GM12878 (cell line): ENCODE measurements around the gene UQCR11. TPM values are rescaled to one million over a fixed set of nuclear protein-coding genes. Genes with fewer than 3 reads are reported as not detected.

Experiments used
- ATAC-seq: fragments of 200-7000 bp; cut with Tn5 transposase; 3 replicates; pipeline ENCODE4 v1.9.1; 2020; ENCODE audit warnings: mild to moderate bottlenecking, moderate library complexity
- BruUV-seq: library from RNA; stranded (reverse); fragments of 400-500 nt; replicated peaks from 2 replicates; lab custom pipeline; 2021; lab: Mats Ljungman, UMichigan
- CTCF ChIA-PET: fragments of 300-600 bp; sonication (Branson Sonifier 250); formaldehyde crosslinking; extraction: SDS; loops from one replicate; lab custom pipeline; 2021; ENCODE audit warnings: inconsistent platforms; lab: Yijun Ruan, JAX
- POLR2A ChIA-PET: fragments of 350-600 bp; formaldehyde crosslinking; extraction: SDS; loops from one replicate; lab custom pipeline; 2021; ENCODE audit warnings: inconsistent platforms; lab: Charles Lee
- RAD21 ChIA-PET: fragments of 300-600 bp; sonication (Branson Sonifier 250); formaldehyde crosslinking; loops from one replicate; lab custom pipeline; 2023; ENCODE audit warnings: antibody characterized with exemption; ENCODE audit not compliant: unreplicated experiment; lab: Charles Lee
- SMC1A ChIA-PET: fragments of 300-600 bp; sonication (Branson Sonifier 250); formaldehyde crosslinking; loops from one replicate; lab custom pipeline; 2023; ENCODE audit not compliant: unreplicated experiment, uncharacterized antibody; lab: Charles Lee
- DNase-seq: peaks from one replicate; pipeline ENCODE4 v3.0.0-alpha.2; 2011; ENCODE audit warnings: low read depth, low spot score
- FAIRE-seq: peaks from 3 replicates; lab custom pipeline; 2011; peaks lifted over from hg19 to GRCh38; lab: Jason Lieb, UNC
- H2AFZ ChIP-seq: 2 replicates; pipeline ENCODE4 v1.6.0; 2011; ENCODE audit warnings: low read depth, low read length, control low read depth; ENCODE audit not compliant: control insufficient read depth
- H3K27ac ChIP-seq: 2 replicates; pipeline ENCODE4 v1.5.1; 2011; ENCODE audit warnings: control low read depth; ENCODE audit not compliant: control insufficient read depth, insufficient read depth
- H3K27me3 ChIP-seq, 2 experiments: replicated peaks in 1 of 2; 2 replicates each; pipeline versions ENCODE4 v1.6.0 to v1.6.1; 2011; ENCODE audit warnings: low read length in 1 of 2; ENCODE audit not compliant: control insufficient read depth in 2 of 2, insufficient read depth in 2 of 2
- H3K36me3 ChIP-seq, 2 experiments: 2 replicates each; pipeline ENCODE4 v1.5.1; 2011; ENCODE audit warnings: low read length in 1 of 2; ENCODE audit not compliant: control insufficient read depth in 2 of 2, insufficient read depth in 2 of 2
- H3K4me1 ChIP-seq: 2 replicates; pipeline ENCODE4 v1.6.1; 2011; ENCODE audit warnings: mild to moderate bottlenecking, low read length, moderate library complexity, mixed read lengths; ENCODE audit not compliant: control insufficient read depth, insufficient read depth
- H3K4me2 ChIP-seq: 2 replicates; pipeline ENCODE4 v1.6.0; 2011; ENCODE audit warnings: control low read depth; ENCODE audit not compliant: control insufficient read depth, insufficient read depth
- H3K4me3 ChIP-seq: fragments of 200-600 bp; sonication (generic); 2 replicates; pipeline ENCODE4 v1.5.1; 2016
- H3K79me2 ChIP-seq: 2 replicates; pipeline ENCODE4 v1.6.0; 2011; ENCODE audit warnings: low read length; ENCODE audit not compliant: control insufficient read depth, insufficient read depth
- H3K9ac ChIP-seq: 2 replicates; pipeline ENCODE4 v1.8.0; 2011; ENCODE audit warnings: low read length, control low read depth, mixed read lengths; ENCODE audit not compliant: control insufficient read depth, insufficient read depth
- H3K9me3 ChIP-seq: replicated peaks from 3 replicates; pipeline ENCODE4 v1.5.1; 2011; ENCODE audit warnings: mild to moderate bottlenecking, low read length; ENCODE audit not compliant: control insufficient read depth, insufficient read depth
- H4K20me1 ChIP-seq: 2 replicates; pipeline ENCODE4 v1.6.0; 2011; ENCODE audit not compliant: control insufficient read depth, insufficient read depth
- CBX3 ChIP-seq: fragments of 200-600 bp; sonication (generic); IDR thresholded peaks from 2 replicates; pipeline ENCODE4 v1.6.1; 2016; ENCODE audit warnings: low read depth, borderline replicate concordance
- EED ChIP-seq: sonication (generic); IDR thresholded peaks from 2 replicates; pipeline ENCODE4 v1.6.1; 2016; ENCODE audit warnings: antibody characterized with exemption, low read depth
- NRF1 ChIP-seq: conservative IDR thresholded peaks from 2 replicates; pipeline ENCODE4 v1.6.1; 2011; ENCODE audit warnings: mild to moderate bottlenecking, low read depth, low read length, improper control_type of control experiment
- POLR2AphosphoS5 ChIP-seq: IDR thresholded peaks from 2 replicates; pipeline ENCODE4 v1.6.1; 2011; ENCODE audit warnings: mild to moderate bottlenecking, low read length, inconsistent platforms
- RCOR1 ChIP-seq: conservative IDR thresholded peaks from 2 replicates; pipeline ENCODE4 v1.6.1; 2012; ENCODE audit warnings: low read depth, low read length, improper control_type of control experiment
- SIN3A ChIP-seq: IDR thresholded peaks from 2 replicates; pipeline ENCODE4 v1.6.1; 2012; ENCODE audit warnings: low read depth, low read length, improper control_type of control experiment
- SMC3 ChIP-seq: IDR thresholded peaks from 2 replicates; pipeline ENCODE4 v1.6.1; 2011; ENCODE audit warnings: low read length, improper control_type of control experiment, borderline replicate concordance
- ZNF384 ChIP-seq: IDR thresholded peaks from 2 replicates; pipeline ENCODE4 v1.6.1; 2012; ENCODE audit warnings: low read depth, mild to moderate bottlenecking, low read length, improper control_type of control experiment, borderline replicate concordance
- WGBS: methylation state at CpG from one replicate; pipeline ENCODE4 v1.1.6; 2016; ENCODE audit warnings: low lambda C conversion rate; ENCODE audit not compliant: insufficient replicate concordance, insufficient coverage; ENCODE audit errors: missing lambda C conversion rate; 5-methylcytosine and 5-hydroxymethylcytosine counted together
- in situ Hi-C: fragments of 300-500 bp; cut with MboI; formaldehyde crosslinking; loops from 9 replicates; pipeline ENCODE4 v1.14.3; 2018; ENCODE audit warnings: mixed read lengths
- intact Hi-C: fragments of 100-400 bp; cut with micrococcal nuclease; formaldehyde crosslinking; loops from one replicate; pipeline ENCODE4 v1.14.2; 2022; ENCODE audit not compliant: unreplicated experiment
- polyA plus RNA-seq, 11 experiments: library from polyadenylated mRNA; depleted of rRNA in 4 of 11; unstranded in 6 of 11; stranded (reverse) in 5 of 11; fragments of >200 nt; fragmentation: Nextera tagmentation in 4 of 11; fragmentation: Illumina TruSeq in 1 of 11; extraction: Ambion mirVana in 4 of 11; extraction: Trizol in 1 of 11; gene quantifications; 1 replicate in 1 of 11; 2 replicates in 10 of 11; pipeline versions ENCODE4 v1.2.1 to v1.2.3, GENCODE V29; 2011 to 2016; ENCODE audit warnings: inconsistent platforms in 2 of 11, missing spikeins in 2 of 11, low read depth in 1 of 11
- total RNA-seq, 4 experiments: library from RNA; depleted of rRNA in 3 of 4; stranded (reverse); fragments of >200 nt in 3 of 4; fragmentation: Illumina TruSeq in 1 of 4; extraction: Trizol in 1 of 4; gene quantifications; 2 replicates each; pipeline versions ENCODE4 v1.2.1 to v1.2.3, GENCODE V29; 2013 to 2021
- TF ChIP-seq, protein P1 (sequence below): fragments of 450-650 bp; IDR thresholded peaks from 2 replicates; pipeline ENCODE4 v1.6.1; 2017; ENCODE audit warnings: low read depth, mild to moderate bottlenecking, moderate library complexity
- TF ChIP-seq, protein P2 (sequence below): IDR thresholded peaks from 2 replicates; pipeline ENCODE4 v1.6.1; 2012; ENCODE audit warnings: low read depth, low read length, improper control_type of control experiment
- TF ChIP-seq, protein P3 (sequence below): fragments of 450-650 bp; conservative IDR thresholded peaks from 2 replicates; pipeline ENCODE4 v1.6.1; 2017; ENCODE audit warnings: mild to moderate bottlenecking, moderate library complexity

The UQCR11 gene
- total and polyA plus RNA-seq, 10 of the 15 experiments (the other 5 are each of a cell fraction or from before 2014, with no cell fraction given): 28.6 to 586 (median 193) TPM

DNA sequence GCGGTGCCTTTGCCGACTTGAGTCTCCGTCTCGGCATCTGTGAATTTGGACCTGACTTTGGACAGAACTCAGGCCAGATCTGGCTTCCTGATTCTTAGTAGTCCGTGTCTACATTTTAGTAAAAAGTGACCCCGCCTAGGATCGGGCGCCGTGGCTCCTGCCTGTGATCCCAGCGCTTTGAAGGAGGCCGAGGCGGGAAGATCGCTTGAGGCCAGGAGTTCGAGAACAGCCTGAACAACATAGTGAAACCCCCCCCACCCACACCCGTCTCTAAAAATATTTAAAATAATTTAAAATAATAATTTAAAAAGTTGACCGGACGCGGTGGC is 48.0 kb upstream of the UQCR11 start:
- Histone ChIP-seq H3K4me3 (peak overlapping the region; percentile 75), H2AFZ (peak overlapping the region; percentile 85)
- peak; percentile 80 for FAIRE-seq
- TF ChIP-seq NRF1 (no peak), ZNF384 (no peak), SMC3 (no peak), POLR2AphosphoS5 (no peak), SIN3A (0 out of 2 replicates have a peak, but pooled peaks have one; percentile 12), RCOR1 (no peak), CBX3 (no peak), EED (0 out of 2 replicates have a peak, but pooled peaks have one; percentile 9)
- TF ChIP-seq, protein P1, sequence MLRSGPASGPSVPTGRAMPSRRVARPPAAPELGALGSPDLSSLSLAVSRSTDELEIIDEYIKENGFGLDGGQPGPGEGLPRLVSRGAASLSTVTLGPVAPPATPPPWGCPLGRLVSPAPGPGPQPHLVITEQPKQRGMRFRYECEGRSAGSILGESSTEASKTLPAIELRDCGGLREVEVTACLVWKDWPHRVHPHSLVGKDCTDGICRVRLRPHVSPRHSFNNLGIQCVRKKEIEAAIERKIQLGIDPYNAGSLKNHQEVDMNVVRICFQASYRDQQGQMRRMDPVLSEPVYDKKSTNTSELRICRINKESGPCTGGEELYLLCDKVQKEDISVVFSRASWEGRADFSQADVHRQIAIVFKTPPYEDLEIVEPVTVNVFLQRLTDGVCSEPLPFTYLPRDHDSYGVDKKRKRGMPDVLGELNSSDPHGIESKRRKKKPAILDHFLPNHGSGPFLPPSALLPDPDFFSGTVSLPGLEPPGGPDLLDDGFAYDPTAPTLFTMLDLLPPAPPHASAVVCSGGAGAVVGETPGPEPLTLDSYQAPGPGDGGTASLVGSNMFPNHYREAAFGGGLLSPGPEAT: 0 out of 2 replicates have a peak, but pooled peaks have one; percentile 14
- TF ChIP-seq, protein P2, sequence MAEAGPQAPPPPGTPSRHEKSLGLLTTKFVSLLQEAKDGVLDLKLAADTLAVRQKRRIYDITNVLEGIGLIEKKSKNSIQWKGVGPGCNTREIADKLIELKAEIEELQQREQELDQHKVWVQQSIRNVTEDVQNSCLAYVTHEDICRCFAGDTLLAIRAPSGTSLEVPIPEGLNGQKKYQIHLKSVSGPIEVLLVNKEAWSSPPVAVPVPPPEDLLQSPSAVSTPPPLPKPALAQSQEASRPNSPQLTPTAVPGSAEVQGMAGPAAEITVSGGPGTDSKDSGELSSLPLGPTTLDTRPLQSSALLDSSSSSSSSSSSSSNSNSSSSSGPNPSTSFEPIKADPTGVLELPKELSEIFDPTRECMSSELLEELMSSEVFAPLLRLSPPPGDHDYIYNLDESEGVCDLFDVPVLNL: peak; percentile 60; the same call in 1 of the 2 replicates
- TF ChIP-seq, protein P3, sequence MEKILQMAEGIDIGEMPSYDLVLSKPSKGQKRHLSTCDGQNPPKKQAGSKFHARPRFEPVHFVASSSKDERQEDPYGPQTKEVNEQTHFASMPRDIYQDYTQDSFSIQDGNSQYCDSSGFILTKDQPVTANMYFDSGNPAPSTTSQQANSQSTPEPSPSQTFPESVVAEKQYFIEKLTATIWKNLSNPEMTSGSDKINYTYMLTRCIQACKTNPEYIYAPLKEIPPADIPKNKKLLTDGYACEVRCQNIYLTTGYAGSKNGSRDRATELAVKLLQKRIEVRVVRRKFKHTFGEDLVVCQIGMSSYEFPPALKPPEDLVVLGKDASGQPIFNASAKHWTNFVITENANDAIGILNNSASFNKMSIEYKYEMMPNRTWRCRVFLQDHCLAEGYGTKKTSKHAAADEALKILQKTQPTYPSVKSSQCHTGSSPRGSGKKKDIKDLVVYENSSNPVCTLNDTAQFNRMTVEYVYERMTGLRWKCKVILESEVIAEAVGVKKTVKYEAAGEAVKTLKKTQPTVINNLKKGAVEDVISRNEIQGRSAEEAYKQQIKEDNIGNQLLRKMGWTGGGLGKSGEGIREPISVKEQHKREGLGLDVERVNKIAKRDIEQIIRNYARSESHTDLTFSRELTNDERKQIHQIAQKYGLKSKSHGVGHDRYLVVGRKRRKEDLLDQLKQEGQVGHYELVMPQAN: 0 out of 2 replicates have a peak, but pooled peaks have one; percentile 12
- TF ChIP-seq, all 136 proteins: peak for 5
- H4K20me1 ChIP-seq: no peaks in the 10 kb centered on the region
- H3K4me1 ChIP-seq: peaks cover 18% of the 10 kb centered on the region
- ATAC-seq (peak; percentile 4), DNase-seq (no peak)
- peak overlapping the region; percentile 100 for H3K27ac ChIP-seq
- SMC1A ChIA-PET: interaction anchor here (0.6 to 1.8 kb wide), 3 partner anchors 9 to 60 kb away, joined by 3 to 6 read pairs (median 4); partner anchors contain the start of gene MBD3
- RAD21 ChIA-PET: interaction anchor here (0.8 to 2.5 kb wide), 3 partner anchors 8 to 20 kb away, joined by 3 to 6 read pairs (median 3); no protein-coding TSS in a partner anchor
- H3K9me3 ChIP-seq: no peaks in the 10 kb centered on the region
- peak overlapping the region; percentile 97 for H3K9ac ChIP-seq
- H3K36me3 ChIP-seq: peaks cover 0 to 3% of the 10 kb centered on the region in 2 experiments; a peak in 2 of 4 replicates
- POLR2A ChIA-PET: interaction anchor here (0.5 to 2.7 kb wide), 6 partner anchors 8 to 106 kb away, joined by 5 to 13 read pairs (median 8); partner anchors contain the start of gene MBD3
- peaks cover 37% of the 10 kb centered on the region for H3K79me2 ChIP-seq
- peak overlapping the region; percentile 73; the same call in 1 of the 2 replicates for H3K4me2 ChIP-seq
- BruUV-seq: no TSS peak
- H3K27me3 ChIP-seq: no peaks in the 10 kb centered on the region
- CTCF ChIA-PET: interaction anchor here (1.2 kb wide), 1 partner anchor 9 kb away, joined by 4 read pairs; no protein-coding TSS in a partner anchor
- 3% methylated on average over 18 of the region's 18 CpGs for WGBS
- intact Hi-C loops: no loop called here
- in situ Hi-C loops: no loop called here
